Upper lobe of left lung (tissue), 4 donors: ENCODE data around the gene UBE2E2.

ENCODE experiments used
- EP300 ChIP-seq, 4 donors: sonication (generic); formaldehyde crosslinking; IDR thresholded peaks; one replicate each; pipeline ENCODE4 v1.5.1; 2017; ENCODE audit warnings: antibody characterized with exemption in 4 of 4, control low read depth in 2 of 4
- POLR2A ChIP-seq, 4 donors: fragments of 450-650 bp; IDR thresholded peaks; one replicate each; pipeline ENCODE4 v1.5.1; 2016 to 2017; ENCODE audit warnings: antibody characterized with exemption in 4 of 4, mild to moderate bottlenecking in 2 of 4
- TF ChIP-seq, protein P1 (sequence below), 6 experiments: fragments of 450-650 bp in 4 of 6; fragments of 200-600 bp in 2 of 6; sonication (generic) in 2 of 6; IDR thresholded peaks; one replicate each; pipeline ENCODE4 v1.5.1; 2016 to 2019; ENCODE audit warnings: antibody characterized with exemption in 6 of 6

DNA sequence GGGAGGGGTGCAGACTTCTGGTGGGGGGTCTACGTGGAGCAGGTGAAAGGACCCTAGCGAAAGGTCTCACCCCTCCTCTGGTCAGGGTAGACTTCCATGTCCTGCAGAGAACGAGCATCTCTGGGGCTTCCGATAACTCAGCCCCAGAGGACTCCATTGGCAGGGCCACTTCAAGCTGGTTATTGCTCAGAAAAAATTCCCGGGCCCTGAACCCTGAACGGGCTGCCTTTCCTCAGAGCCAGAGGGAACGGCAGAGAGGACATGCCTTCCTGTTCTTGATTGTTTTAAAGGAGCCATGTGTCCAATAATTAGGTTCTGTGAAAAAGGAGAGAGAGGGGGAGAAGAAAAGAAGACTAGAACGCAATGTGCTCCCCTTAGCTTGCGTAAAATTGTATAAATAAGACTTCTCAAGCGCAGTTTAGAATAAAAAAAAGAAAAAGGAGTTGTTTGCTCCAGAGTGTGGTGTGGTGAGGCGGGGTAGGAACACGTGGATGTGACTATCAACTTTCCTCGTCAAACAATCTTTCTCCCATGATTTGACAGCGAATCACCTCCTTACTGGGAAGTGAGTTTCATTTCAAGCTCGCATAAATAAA, 409.3 kb downstream of the UBE2E2 start:
- TF ChIP-seq, protein P1, sequence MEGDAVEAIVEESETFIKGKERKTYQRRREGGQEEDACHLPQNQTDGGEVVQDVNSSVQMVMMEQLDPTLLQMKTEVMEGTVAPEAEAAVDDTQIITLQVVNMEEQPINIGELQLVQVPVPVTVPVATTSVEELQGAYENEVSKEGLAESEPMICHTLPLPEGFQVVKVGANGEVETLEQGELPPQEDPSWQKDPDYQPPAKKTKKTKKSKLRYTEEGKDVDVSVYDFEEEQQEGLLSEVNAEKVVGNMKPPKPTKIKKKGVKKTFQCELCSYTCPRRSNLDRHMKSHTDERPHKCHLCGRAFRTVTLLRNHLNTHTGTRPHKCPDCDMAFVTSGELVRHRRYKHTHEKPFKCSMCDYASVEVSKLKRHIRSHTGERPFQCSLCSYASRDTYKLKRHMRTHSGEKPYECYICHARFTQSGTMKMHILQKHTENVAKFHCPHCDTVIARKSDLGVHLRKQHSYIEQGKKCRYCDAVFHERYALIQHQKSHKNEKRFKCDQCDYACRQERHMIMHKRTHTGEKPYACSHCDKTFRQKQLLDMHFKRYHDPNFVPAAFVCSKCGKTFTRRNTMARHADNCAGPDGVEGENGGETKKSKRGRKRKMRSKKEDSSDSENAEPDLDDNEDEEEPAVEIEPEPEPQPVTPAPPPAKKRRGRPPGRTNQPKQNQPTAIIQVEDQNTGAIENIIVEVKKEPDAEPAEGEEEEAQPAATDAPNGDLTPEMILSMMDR (IDR thresholded peaks at IDR 0.05) = no peak
- TF ChIP-seq EP300 (IDR thresholded peaks at IDR 0.05) = no peak
- no peak for TF ChIP-seq POLR2A (IDR thresholded peaks at IDR 0.05)
